WTC11 (cell line): ENCODE measurements around the gene MAST4. TPM values are rescaled to one million over a fixed set of nuclear protein-coding genes. Genes with fewer than 3 reads are reported as not detected.

Experiments used
- ATAC-seq: fragments of 200-7000 bp; cut with Tn5 transposase; 2 replicates; pipeline ENCODE4 v1.10.0; 2021; ENCODE audit warnings: mild to moderate bottlenecking, moderate library complexity
- CTCF ChIA-PET: fragments of 300-600 bp; sonication (Branson Sonifier 250); formaldehyde crosslinking; loops from one replicate; lab custom pipeline; 2021; ENCODE audit warnings: antibody characterized with exemption; lab: Charles Lee
- POLR2A ChIA-PET: fragments of 350-600 bp; sonication (Branson Sonifier 250); formaldehyde crosslinking; loops from one replicate; lab custom pipeline; 2021; ENCODE audit warnings: antibody characterized with exemption; lab: Charles Lee
- DNase-seq: peaks from one replicate; pipeline ENCODE4 v3.0.0; 2021; ENCODE audit warnings: low spot score
- H3K27ac Mint-ChIP-seq: 2 replicates; pipeline ENCODE4 v1.8.0; 2021; ENCODE audit warnings: mixed read lengths
- H3K27me3 Mint-ChIP-seq: 2 replicates; pipeline ENCODE4 v1.8.0; 2021; ENCODE audit warnings: low read depth, mild to moderate bottlenecking, moderate library complexity, mixed read lengths
- H3K36me3 Mint-ChIP-seq: 2 replicates; pipeline ENCODE4 v1.8.0; 2021; ENCODE audit warnings: mixed read lengths
- H3K4me1 Mint-ChIP-seq: 2 replicates; pipeline ENCODE4 v1.8.0; 2022; ENCODE audit warnings: mixed read lengths
- H3K4me3 Mint-ChIP-seq: 2 replicates; pipeline ENCODE4 v1.8.0; 2021; ENCODE audit warnings: mild to moderate bottlenecking, moderate library complexity, mixed read lengths
- H3K9me3 Mint-ChIP-seq: 2 replicates; pipeline ENCODE4 v1.8.0; 2021; ENCODE audit warnings: mixed read lengths
- CBFB ChIP-seq: sonication (generic); formaldehyde crosslinking; IDR thresholded peaks from 2 replicates; pipeline ENCODE4 v1.8.1; 2022; ENCODE audit warnings: mild to moderate bottlenecking, low read depth, missing genetic modification reagents
- CREB1 ChIP-seq: sonication (generic); formaldehyde crosslinking; IDR thresholded peaks from 2 replicates; pipeline ENCODE4 v1.8.0; 2023; ENCODE audit warnings: mild to moderate bottlenecking, missing genetic modification reagents
- FOXJ3 ChIP-seq: sonication (generic); formaldehyde crosslinking; IDR thresholded peaks from 2 replicates; pipeline ENCODE4 v1.9.0; 2021; ENCODE audit warnings: missing genetic modification reagents, mild to moderate bottlenecking, borderline replicate concordance
- GRHL2 ChIP-seq: fragments of 250-450 bp; sonication (Bioruptor Pico); IDR thresholded peaks from 2 replicates; pipeline ENCODE4 v1.8.0; 2022; ENCODE audit warnings: mild to moderate bottlenecking, moderate library complexity; ENCODE audit not compliant: insufficient replicate concordance, severe bottlenecking
- JAZF1 ChIP-seq: fragments of 250-450 bp; sonication (Bioruptor Pico); IDR thresholded peaks from 2 replicates; pipeline ENCODE4 v1.9.0; 2021; ENCODE audit warnings: moderate library complexity, mild to moderate bottlenecking, inconsistent platforms
- NR2C2 ChIP-seq: sonication (generic); formaldehyde crosslinking; IDR thresholded peaks from 2 replicates; pipeline ENCODE4 v1.8.0; 2022; ENCODE audit warnings: mild to moderate bottlenecking, missing genetic modification reagents
- TEAD4 ChIP-seq: sonication (generic); formaldehyde crosslinking; IDR thresholded peaks from 2 replicates; pipeline ENCODE4 v1.8.0; 2022; ENCODE audit warnings: mild to moderate bottlenecking, missing genetic modification reagents
- ZNF219 ChIP-seq: sonication (generic); formaldehyde crosslinking; IDR thresholded peaks from 2 replicates; pipeline ENCODE4 v1.8.0; 2023; ENCODE audit warnings: missing genetic modification reagents, mild to moderate bottlenecking, borderline replicate concordance
- ZNF317 ChIP-seq: sonication (generic); formaldehyde crosslinking; IDR thresholded peaks from 2 replicates; pipeline ENCODE4 v1.8.1; 2023; ENCODE audit warnings: low read depth, mild to moderate bottlenecking, moderate library complexity, missing genetic modification reagents, borderline replicate concordance
- total RNA-seq: library from RNA; stranded (reverse); gene quantifications from 3 replicates; pipeline ENCODE4 v1.2.3, GENCODE V29; 2021
- TF ChIP-seq, protein P1 (sequence below): sonication (generic); formaldehyde crosslinking; IDR thresholded peaks from 2 replicates; pipeline ENCODE4 v1.8.0; 2023; ENCODE audit warnings: missing genetic modification reagents
- TF ChIP-seq, protein P2 (sequence below): fragments of 200-600 bp; IDR thresholded peaks from 2 replicates; pipeline ENCODE4 v1.8.0; 2022; ENCODE audit warnings: antibody characterized with exemption
- TF ChIP-seq, protein P3 (sequence below): sonication (generic); formaldehyde crosslinking; IDR thresholded peaks from 2 replicates; pipeline ENCODE4 v1.8.0; 2022; ENCODE audit warnings: mild to moderate bottlenecking, missing genetic modification reagents
- TF ChIP-seq, protein P4 (sequence below): sonication (generic); formaldehyde crosslinking; IDR thresholded peaks from 2 replicates; pipeline ENCODE4 v1.8.1; 2023; ENCODE audit warnings: mild to moderate bottlenecking, missing genetic modification reagents
- TF ChIP-seq, protein P5 (sequence below): sonication (generic); formaldehyde crosslinking; IDR thresholded peaks from 2 replicates; pipeline ENCODE4 v1.8.1; 2022; ENCODE audit warnings: low read depth, mild to moderate bottlenecking, moderate library complexity, missing genetic modification reagents, borderline replicate concordance
- TF ChIP-seq, protein P6 (sequence below): fragments of 250-450 bp; sonication (Bioruptor Pico); conservative IDR thresholded peaks from 2 replicates; pipeline ENCODE4 v1.9.0; 2021; ENCODE audit warnings: mild to moderate bottlenecking
- TF ChIP-seq, protein P7 (sequence below): fragments of 250-450 bp; sonication (Bioruptor Pico); IDR thresholded peaks from 2 replicates; pipeline ENCODE4 v1.9.0; 2021; ENCODE audit warnings: mild to moderate bottlenecking

The MAST4 gene
- total RNA-seq, 1 experiment from 2014 or later = 8.0 TPM

DNA sequence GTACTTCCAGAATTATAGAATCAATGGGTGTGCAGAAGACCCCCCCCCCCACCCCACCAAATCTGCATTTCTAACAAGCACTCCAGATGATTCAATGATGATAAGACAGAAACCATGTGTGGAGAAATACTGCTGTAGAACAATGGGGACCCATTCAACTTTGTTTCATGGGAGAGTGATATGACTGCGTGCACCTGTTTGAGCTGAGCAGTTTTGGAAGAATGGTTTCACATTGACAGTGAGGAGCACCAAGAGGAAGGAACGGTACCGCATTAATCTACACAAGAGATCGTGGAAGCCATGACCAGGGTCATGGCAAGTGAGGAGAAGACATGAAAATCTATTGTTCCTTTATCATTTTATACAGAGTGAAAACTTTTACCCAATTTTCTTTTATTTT, 397.7 kb downstream of the MAST4 start:
- Mint-ChIP-seq H3K27ac (no peak overlapping the region), H3K27me3 (no peaks in the 10 kb centered on the region), H3K4me3 (no peak overlapping the region), H3K9me3 (no peaks in the 10 kb centered on the region), H3K36me3 (no peaks in the 10 kb centered on the region), H3K4me1 (peaks cover 6% of the 10 kb centered on the region)
- ATAC-seq (no peak), DNase-seq (no peak)
- POLR2A ChIA-PET = no interaction called here
- TF ChIP-seq ZNF317 (CRISPR knock-in tag) (no peak), JAZF1 (no peak)
- TF ChIP-seq, protein P1, sequence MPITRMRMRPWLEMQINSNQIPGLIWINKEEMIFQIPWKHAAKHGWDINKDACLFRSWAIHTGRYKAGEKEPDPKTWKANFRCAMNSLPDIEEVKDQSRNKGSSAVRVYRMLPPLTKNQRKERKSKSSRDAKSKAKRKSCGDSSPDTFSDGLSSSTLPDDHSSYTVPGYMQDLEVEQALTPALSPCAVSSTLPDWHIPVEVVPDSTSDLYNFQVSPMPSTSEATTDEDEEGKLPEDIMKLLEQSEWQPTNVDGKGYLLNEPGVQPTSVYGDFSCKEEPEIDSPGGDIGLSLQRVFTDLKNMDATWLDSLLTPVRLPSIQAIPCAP (CRISPR knock-in tag) = no peak
- CTCF ChIA-PET = no interaction called here

DNA sequence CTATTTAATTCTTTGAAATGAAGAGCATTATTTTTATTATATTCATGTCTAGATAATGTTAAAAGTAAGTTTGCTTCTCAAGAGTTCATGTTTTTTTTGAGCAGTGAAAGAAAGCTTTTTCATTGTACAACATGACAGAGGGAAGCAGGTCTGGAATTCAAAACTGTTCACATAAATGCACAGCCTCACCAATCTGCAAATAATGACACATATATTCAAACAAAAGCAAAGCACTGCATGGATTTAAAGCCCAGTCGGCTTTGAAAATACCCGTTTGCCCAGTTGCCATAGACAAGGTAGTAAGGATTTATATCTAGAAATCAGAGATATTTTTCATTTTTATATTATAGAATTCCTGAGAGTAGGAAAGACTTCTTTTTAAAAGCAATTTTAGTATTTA, 398.6 kb downstream of the MAST4 start:
- H3K27me3 Mint-ChIP-seq = no peaks in the 10 kb centered on the region
- H3K4me1 Mint-ChIP-seq = no peaks in the 10 kb centered on the region
- POLR2A ChIA-PET = no interaction called here
- no peak for ATAC-seq
- H3K36me3 Mint-ChIP-seq = no peaks in the 10 kb centered on the region
- H3K4me3 Mint-ChIP-seq = no peak overlapping the region
- no peak overlapping the region for H3K27ac Mint-ChIP-seq
- TF ChIP-seq TEAD4 (no peak), CREB1 (CRISPR knock-in tag) (no peak), ZNF219 (CRISPR knock-in tag) (no peak), NR2C2 (CRISPR knock-in tag) (no peak), GRHL2 (CRISPR knock-in tag) (no peak)
- TF ChIP-seq, protein P2, sequence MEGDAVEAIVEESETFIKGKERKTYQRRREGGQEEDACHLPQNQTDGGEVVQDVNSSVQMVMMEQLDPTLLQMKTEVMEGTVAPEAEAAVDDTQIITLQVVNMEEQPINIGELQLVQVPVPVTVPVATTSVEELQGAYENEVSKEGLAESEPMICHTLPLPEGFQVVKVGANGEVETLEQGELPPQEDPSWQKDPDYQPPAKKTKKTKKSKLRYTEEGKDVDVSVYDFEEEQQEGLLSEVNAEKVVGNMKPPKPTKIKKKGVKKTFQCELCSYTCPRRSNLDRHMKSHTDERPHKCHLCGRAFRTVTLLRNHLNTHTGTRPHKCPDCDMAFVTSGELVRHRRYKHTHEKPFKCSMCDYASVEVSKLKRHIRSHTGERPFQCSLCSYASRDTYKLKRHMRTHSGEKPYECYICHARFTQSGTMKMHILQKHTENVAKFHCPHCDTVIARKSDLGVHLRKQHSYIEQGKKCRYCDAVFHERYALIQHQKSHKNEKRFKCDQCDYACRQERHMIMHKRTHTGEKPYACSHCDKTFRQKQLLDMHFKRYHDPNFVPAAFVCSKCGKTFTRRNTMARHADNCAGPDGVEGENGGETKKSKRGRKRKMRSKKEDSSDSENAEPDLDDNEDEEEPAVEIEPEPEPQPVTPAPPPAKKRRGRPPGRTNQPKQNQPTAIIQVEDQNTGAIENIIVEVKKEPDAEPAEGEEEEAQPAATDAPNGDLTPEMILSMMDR = no peak
- TF ChIP-seq, protein P3, sequence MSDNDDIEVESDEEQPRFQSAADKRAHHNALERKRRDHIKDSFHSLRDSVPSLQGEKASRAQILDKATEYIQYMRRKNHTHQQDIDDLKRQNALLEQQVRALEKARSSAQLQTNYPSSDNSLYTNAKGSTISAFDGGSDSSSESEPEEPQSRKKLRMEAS (CRISPR knock-in tag) = no peak
- TF ChIP-seq, protein P4, sequence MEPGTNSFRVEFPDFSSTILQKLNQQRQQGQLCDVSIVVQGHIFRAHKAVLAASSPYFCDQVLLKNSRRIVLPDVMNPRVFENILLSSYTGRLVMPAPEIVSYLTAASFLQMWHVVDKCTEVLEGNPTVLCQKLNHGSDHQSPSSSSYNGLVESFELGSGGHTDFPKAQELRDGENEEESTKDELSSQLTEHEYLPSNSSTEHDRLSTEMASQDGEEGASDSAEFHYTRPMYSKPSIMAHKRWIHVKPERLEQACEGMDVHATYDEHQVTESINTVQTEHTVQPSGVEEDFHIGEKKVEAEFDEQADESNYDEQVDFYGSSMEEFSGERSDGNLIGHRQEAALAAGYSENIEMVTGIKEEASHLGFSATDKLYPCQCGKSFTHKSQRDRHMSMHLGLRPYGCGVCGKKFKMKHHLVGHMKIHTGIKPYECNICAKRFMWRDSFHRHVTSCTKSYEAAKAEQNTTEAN (CRISPR knock-in tag) = no peak
- TF ChIP-seq, all 79 proteins: peak for 0
- DNase-seq = no peak
- CTCF ChIA-PET = no interaction called here
- H3K9me3 Mint-ChIP-seq = no peaks in the 10 kb centered on the region

DNA sequence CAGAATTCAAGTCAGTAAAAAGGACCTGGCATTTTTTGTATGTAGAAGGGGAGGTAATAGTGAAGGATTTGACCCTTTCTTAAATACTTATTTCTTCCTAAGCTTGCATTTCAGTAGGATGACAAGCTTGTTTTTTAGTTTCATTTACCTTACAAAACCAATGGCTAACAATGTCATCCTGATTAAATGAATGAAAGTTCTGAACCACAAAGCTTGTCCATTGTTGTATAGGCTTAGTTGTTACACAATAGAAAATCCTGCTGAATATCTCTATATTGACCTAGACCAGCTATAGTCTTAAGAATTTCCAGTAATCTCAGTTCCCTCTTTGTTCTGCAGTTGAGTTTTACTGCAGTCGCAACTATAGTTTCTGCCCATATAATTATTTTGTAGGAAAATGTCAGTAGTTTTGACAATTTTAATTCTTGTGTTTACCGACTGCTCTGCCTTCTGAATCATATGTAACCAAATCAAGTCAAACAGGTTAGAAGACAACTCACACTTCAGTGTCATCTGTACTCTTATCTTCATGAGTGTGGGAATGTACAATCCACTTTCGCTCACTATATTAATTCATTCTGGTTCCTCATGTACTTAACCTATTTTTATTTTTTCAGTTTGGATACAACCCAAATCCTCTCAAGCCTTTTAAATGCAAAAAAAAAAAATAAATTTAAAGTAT, 404.7 kb downstream of the MAST4 start:
- no peaks in the 10 kb centered on the region for H3K9me3 Mint-ChIP-seq
- POLR2A ChIA-PET = no interaction called here

DNA sequence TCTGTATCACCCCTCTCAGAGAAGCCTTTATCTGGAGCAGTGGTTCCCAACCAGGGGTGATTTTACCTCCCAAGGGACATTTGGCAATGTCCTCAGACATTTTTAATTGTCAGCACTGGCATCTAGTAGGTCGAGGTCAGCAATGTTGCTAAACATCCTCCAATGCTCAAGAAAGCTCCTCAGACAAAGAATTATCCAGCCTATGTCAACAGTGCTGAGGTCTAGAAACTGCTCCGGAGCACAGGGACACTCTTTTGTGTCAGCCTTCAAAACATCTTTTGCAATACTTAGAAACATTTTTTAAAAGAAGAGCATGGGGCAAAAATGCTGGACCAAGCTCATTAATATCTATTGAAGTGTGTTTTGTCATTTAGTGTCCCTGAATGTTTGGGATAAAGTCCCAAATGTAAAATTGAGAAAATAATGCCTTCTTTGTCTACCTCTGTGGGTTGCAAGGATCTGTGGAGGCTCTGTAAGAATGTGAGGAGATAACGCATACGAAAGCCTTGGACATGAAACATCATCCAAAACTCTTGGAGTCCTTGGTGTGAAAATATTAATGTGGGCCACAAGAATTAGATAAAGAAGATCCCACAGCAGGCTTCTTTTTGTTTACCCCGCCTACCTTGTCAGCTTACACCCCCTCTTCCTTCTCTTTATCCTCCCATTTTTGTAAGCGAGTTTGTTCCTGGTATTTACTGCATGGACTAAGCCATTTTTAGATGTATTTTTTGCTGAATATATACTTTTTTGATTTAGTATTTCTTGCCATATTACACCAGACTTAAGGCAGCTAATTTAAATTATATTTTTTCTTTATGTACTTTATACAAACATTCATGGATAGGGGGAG, 406.9 kb downstream of the MAST4 start:
- ATAC-seq (no peak), DNase-seq (no peak)
- H3K27me3 Mint-ChIP-seq = no peaks in the 10 kb centered on the region
- no peaks in the 10 kb centered on the region for H3K9me3 Mint-ChIP-seq
- POLR2A ChIA-PET = no interaction called here
- CTCF ChIA-PET = no interaction called here
- H3K4me1 Mint-ChIP-seq = peaks cover 27% of the 10 kb centered on the region
- peak overlapping the region; percentile 93 for H3K4me3 Mint-ChIP-seq
- H3K36me3 Mint-ChIP-seq = no peaks in the 10 kb centered on the region
- no peak overlapping the region for H3K27ac Mint-ChIP-seq
- TF ChIP-seq, protein P3 (CRISPR knock-in tag) = no peak
- TF ChIP-seq, protein P5, sequence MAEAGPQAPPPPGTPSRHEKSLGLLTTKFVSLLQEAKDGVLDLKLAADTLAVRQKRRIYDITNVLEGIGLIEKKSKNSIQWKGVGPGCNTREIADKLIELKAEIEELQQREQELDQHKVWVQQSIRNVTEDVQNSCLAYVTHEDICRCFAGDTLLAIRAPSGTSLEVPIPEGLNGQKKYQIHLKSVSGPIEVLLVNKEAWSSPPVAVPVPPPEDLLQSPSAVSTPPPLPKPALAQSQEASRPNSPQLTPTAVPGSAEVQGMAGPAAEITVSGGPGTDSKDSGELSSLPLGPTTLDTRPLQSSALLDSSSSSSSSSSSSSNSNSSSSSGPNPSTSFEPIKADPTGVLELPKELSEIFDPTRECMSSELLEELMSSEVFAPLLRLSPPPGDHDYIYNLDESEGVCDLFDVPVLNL (CRISPR knock-in tag) = no peak
- TF ChIP-seq, protein P6, sequence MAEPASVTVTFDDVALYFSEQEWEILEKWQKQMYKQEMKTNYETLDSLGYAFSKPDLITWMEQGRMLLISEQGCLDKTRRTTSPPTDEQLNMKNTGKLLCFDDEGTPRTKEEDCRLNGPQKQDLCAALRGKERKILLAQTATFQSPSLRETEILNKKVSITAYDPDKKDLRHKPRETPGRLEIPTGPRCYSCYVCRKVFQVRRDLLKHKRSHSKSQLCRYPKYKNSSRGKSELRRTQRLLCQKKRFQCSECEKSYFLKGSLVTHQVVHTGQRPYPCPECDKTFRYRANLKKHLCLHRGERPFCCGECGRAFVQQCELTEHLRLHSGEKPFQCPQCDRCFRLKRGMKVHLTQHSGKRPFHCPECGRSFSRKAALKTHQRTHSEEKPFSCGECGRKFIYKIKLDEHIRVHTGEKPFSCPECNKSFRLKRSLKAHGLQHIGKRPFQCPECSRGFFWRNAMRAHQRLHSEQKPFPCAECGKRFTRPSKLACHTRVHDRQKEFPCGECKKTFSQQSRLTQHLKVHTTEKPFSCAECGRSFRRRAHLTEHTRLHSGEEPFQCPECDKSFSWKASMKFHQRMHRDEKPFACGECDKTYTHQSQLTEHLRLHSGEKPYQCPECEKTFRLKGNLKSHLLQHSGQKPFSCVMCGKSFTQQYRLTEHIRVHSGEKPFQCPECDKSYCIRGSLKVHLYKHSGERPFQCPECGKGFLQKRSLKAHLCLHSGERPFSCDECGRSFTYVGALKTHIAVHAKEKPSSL (CRISPR knock-in tag) = no peak
- TF ChIP-seq, protein P7, sequence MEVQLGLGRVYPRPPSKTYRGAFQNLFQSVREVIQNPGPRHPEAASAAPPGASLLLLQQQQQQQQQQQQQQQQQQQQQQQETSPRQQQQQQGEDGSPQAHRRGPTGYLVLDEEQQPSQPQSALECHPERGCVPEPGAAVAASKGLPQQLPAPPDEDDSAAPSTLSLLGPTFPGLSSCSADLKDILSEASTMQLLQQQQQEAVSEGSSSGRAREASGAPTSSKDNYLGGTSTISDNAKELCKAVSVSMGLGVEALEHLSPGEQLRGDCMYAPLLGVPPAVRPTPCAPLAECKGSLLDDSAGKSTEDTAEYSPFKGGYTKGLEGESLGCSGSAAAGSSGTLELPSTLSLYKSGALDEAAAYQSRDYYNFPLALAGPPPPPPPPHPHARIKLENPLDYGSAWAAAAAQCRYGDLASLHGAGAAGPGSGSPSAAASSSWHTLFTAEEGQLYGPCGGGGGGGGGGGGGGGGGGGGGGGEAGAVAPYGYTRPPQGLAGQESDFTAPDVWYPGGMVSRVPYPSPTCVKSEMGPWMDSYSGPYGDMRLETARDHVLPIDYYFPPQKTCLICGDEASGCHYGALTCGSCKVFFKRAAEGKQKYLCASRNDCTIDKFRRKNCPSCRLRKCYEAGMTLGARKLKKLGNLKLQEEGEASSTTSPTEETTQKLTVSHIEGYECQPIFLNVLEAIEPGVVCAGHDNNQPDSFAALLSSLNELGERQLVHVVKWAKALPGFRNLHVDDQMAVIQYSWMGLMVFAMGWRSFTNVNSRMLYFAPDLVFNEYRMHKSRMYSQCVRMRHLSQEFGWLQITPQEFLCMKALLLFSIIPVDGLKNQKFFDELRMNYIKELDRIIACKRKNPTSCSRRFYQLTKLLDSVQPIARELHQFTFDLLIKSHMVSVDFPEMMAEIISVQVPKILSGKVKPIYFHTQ (CRISPR knock-in tag) = no peak
- TF ChIP-seq CBFB (CRISPR knock-in tag) = no peak

More for the DNA sequence above, 404.7 kb downstream of the MAST4 start:
- CTCF ChIA-PET = no interaction called here
- no peaks in the 10 kb centered on the region for H3K36me3 Mint-ChIP-seq
- H3K27me3 Mint-ChIP-seq = no peaks in the 10 kb centered on the region
- DNase-seq = no peak
- TF ChIP-seq FOXJ3 (CRISPR knock-in tag) = no peak
- H3K4me1 Mint-ChIP-seq = peaks cover 19% of the 10 kb centered on the region
- ATAC-seq = no peak
- no peak overlapping the region for H3K4me3 Mint-ChIP-seq
- no peak overlapping the region for H3K27ac Mint-ChIP-seq
